SK-N-SH (cell line): ENCODE results near the gene IFNAR1. TPM values are rescaled to one million over a fixed set of nuclear protein-coding genes. Genes with fewer than 3 reads are reported as not detected.

Experiments
- CTCF ChIA-PET: fragments of 300-600, 350-600 bp; formaldehyde crosslinking; extraction: SDS; loops from one replicate; lab custom pipeline; 2021; lab: Yijun Ruan, JAX
- POLR2A ChIA-PET: fragments of 350-600 bp; sonication (Branson Sonifier 250); formaldehyde crosslinking; extraction: SDS; loops from one replicate; lab custom pipeline; 2020; ENCODE audit warnings: antibody characterized with exemption, inconsistent platforms; lab: Yijun Ruan, JAX
- DNase-seq: peaks from one replicate; pipeline ENCODE4 v3.0.0; 2012
- H2AFZ ChIP-seq: fragments of 200-600 bp; sonication (generic); 2 replicates; pipeline ENCODE4 v1.8.1; 2016; ENCODE audit warnings: antibody characterized with exemption, mild to moderate bottlenecking, low read depth
- H3F3A ChIP-seq: fragments of 200-600 bp; sonication (generic); replicated peaks from 2 replicates; pipeline ENCODE3; 2016; ENCODE audit warnings: antibody characterized with exemption, mild to moderate bottlenecking; ENCODE audit not compliant: insufficient read depth
- H3K27ac ChIP-seq, 2 experiments: fragments of 200-500 bp in 1 of 2; fragments of 200-600 bp in 1 of 2; sonication (Bioruptor generic) in 1 of 2; sonication (generic), shearing (Covaris generic) in 1 of 2; 2 replicates each; pipeline versions ENCODE4 v1.5.1 to v1.6.1; 2014 to 2016; ENCODE audit warnings: low read depth in 2 of 2, inconsistent platforms in 1 of 2, low read length in 1 of 2, mild to moderate bottlenecking in 1 of 2, mixed read lengths in 1 of 2
- H3K27me3 ChIP-seq: fragments of 200-600 bp; sonication (generic), shearing (Covaris generic); 2 replicates; pipeline ENCODE4 v1.6.1; 2016; ENCODE audit warnings: mixed run types; ENCODE audit not compliant: insufficient read depth
- H3K36me3 ChIP-seq, 2 experiments: fragments of 200-500 bp in 1 of 2; fragments of 200-600 bp in 1 of 2; sonication (Bioruptor generic) in 1 of 2; sonication (generic) in 1 of 2; replicated peaks in 1 of 2; 2 replicates each; pipeline versions ENCODE3 to v1.5.1; 2014 to 2016; ENCODE audit warnings: low read length in 1 of 2, mild to moderate bottlenecking in 1 of 2; ENCODE audit not compliant: insufficient read depth in 2 of 2, control insufficient read depth in 1 of 2
- H3K4me1 ChIP-seq, 2 experiments: fragments of 200-500 bp in 1 of 2; fragments of 200-600 bp in 1 of 2; sonication (Bioruptor generic) in 1 of 2; sonication (generic), shearing (Covaris generic) in 1 of 2; 2 replicates each; pipeline versions ENCODE4 v1.5.1 to v1.6.1; 2014 to 2016; ENCODE audit warnings: low read depth in 1 of 2, low read length in 1 of 2, mixed run types in 1 of 2; ENCODE audit not compliant: insufficient read depth in 2 of 2, control insufficient read depth in 1 of 2
- H3K4me2 ChIP-seq: fragments of 200-600 bp; sonication (generic), shearing (Covaris generic); 2 replicates; pipeline ENCODE4 v1.6.1; 2017; ENCODE audit warnings: mixed run types
- H3K4me3 ChIP-seq, 2 experiments: fragments of 200-500 bp in 1 of 2; fragments of 200-600 bp in 1 of 2; sonication (Bioruptor generic) in 1 of 2; sonication (generic), shearing (Covaris generic) in 1 of 2; 2 replicates each; pipeline versions ENCODE4 v1.5.1 to v1.8.1; 2014 to 2016; ENCODE audit warnings: low read depth in 2 of 2, inconsistent platforms in 1 of 2, low read length in 1 of 2, mild to moderate bottlenecking in 1 of 2, mixed read lengths in 1 of 2, moderate library complexity in 1 of 2
- H3K79me2 ChIP-seq: fragments of 200-600 bp; sonication (generic); 2 replicates; pipeline ENCODE4 v1.8.1; 2017; ENCODE audit warnings: mild to moderate bottlenecking; ENCODE audit not compliant: insufficient read depth
- H3K9ac ChIP-seq: fragments of 200-600 bp; sonication (generic); 2 replicates; pipeline ENCODE4 v1.6.1; 2017; ENCODE audit warnings: mixed run types
- H3K9me2 ChIP-seq: fragments of 200-600 bp; sonication (generic); 2 replicates; pipeline ENCODE4 v1.6.1; 2017; ENCODE audit warnings: mixed run types
- H3K9me3 ChIP-seq: fragments of 200-600 bp; sonication (generic); 2 replicates; pipeline ENCODE4 v1.6.1; 2017; ENCODE audit warnings: mixed run types, mild to moderate bottlenecking, moderate library complexity
- H4K20me1 ChIP-seq: fragments of 200-600 bp; sonication (generic); 2 replicates; pipeline ENCODE4 v1.6.1; 2017; ENCODE audit warnings: mild to moderate bottlenecking, mixed run types; ENCODE audit not compliant: insufficient read depth
- CHD2 ChIP-seq: fragments of 150-350 bp; IDR thresholded peaks from 2 replicates; pipeline ENCODE4 v1.6.1; 2018; ENCODE audit warnings: low read length; ENCODE audit not compliant: partially characterized antibody
- CTCF ChIP-seq: fragments of 200-600 bp; sonication (generic); IDR thresholded peaks from 2 replicates; pipeline ENCODE4 v1.6.1; 2017; ENCODE audit warnings: antibody characterized with exemption, mild to moderate bottlenecking, moderate library complexity
- EZH2phosphoT487 ChIP-seq: fragments of 200-600 bp; sonication (generic); IDR thresholded peaks from 2 replicates; pipeline ENCODE4 v1.6.1; 2017; ENCODE audit warnings: low read depth, mixed run types, mild to moderate bottlenecking, antibody characterized with exemption, moderate library complexity, borderline replicate concordance
- MXI1 ChIP-seq: IDR thresholded peaks from 2 replicates; pipeline ENCODE4 v1.6.1; 2012; ENCODE audit warnings: mild to moderate bottlenecking, low read depth, low read length, improper control_type of control experiment
- NFIC ChIP-seq: IDR thresholded peaks from 2 replicates; pipeline ENCODE4 v1.4.0; 2012; ENCODE audit warnings: borderline replicate concordance
- NRF1 ChIP-seq: IDR thresholded peaks from 2 replicates; pipeline ENCODE4 v1.6.1; 2012; ENCODE audit warnings: low read depth, mild to moderate bottlenecking, low read length
- RAD21 ChIP-seq: IDR thresholded peaks from 2 replicates; pipeline ENCODE4 v1.6.1; 2012; ENCODE audit warnings: mild to moderate bottlenecking, low read length
- RCOR1 ChIP-seq: fragments of 150-350 bp; IDR thresholded peaks from 2 replicates; pipeline ENCODE4 v1.6.1; 2017; ENCODE audit warnings: antibody characterized with exemption, low read length
- SIN3A ChIP-seq: IDR thresholded peaks from 2 replicates; pipeline ENCODE4 v1.6.1; 2012; ENCODE audit warnings: low read depth, mild to moderate bottlenecking, low read length, moderate library complexity, borderline replicate concordance
- SMC3 ChIP-seq: IDR thresholded peaks from 2 replicates; pipeline ENCODE4 v1.6.1; 2012; ENCODE audit warnings: low read depth, low read length, improper control_type of control experiment
- TAF1 ChIP-seq: IDR thresholded peaks from 2 replicates; pipeline ENCODE4 v1.6.1; 2012; ENCODE audit warnings: low read depth, mild to moderate bottlenecking, low read length, moderate library complexity, borderline replicate concordance
- TCF12 ChIP-seq: IDR thresholded peaks from 2 replicates; pipeline ENCODE4 v1.4.0; 2012
- YY1 ChIP-seq: IDR thresholded peaks from 2 replicates; pipeline ENCODE4 v1.4.0; 2012; ENCODE audit warnings: low read depth, mild to moderate bottlenecking
- ZBTB33 ChIP-seq: IDR thresholded peaks from 2 replicates; pipeline ENCODE4 v1.4.0; 2012; ENCODE audit warnings: low read depth, borderline replicate concordance
- whole genome bisulfite sequencing: methylation state at CpG from one replicate; pipeline ENCODE4 v1.1.6; 2017; ENCODE audit warnings: low lambda C conversion rate; 5-methylcytosine and 5-hydroxymethylcytosine counted together
- polyA plus RNA-seq, 3 experiments: library from polyadenylated mRNA; depleted of rRNA; stranded (reverse); fragments of >200 nt; gene quantifications; 2 replicates each; pipeline ENCODE4 v1.2.3, GENCODE V29; 2012

IFNAR1 gene
- polyA plus RNA-seq, 1 of the 3 experiments (the other 2 are of a cell fraction) = 12.2 TPM

DNA sequence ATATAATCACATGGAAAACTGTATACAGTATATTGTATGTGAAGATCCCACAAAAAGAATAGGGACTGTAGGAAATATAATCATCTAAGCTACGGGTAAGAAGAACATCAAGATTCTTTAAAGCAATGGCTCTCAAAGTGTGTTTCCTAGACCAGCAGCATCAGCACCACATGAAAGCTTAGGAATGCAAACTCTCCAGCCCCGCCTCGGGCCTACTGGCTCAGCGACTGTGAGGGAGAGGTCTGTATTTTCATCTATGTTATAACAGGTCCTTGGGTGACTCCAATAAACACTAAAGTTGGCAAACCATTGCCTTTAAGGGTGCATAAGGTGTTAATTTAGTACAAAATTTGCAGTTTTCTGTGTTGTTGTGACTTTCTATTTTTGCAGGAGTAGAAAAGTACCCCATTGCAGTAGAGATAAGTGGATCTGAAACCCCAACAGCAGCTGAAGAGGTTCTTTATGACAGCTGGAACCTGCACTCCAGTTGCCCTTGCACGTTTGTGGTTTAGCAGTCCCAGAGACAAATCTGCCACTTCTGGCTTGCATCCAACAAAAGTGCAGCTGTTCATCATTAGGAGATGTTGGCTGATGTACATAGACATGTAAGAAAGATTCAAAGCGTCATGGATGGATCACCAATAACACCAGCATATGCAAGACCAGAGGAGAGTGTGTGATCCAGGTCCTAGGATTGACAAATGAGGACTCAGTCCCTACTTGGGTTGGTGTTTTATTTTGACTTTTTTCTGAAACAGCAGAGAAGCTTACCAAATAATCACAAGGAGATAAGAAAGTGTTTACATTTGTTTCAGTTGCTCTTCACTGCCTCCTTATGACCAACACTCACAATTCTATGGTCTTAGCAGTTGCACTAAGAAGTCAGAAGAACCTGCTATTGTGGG is 15.9 kb upstream of the IFNAR1 start (continued):
- no peak for TF ChIP-seq YY1
- no peak for TF ChIP-seq ZBTB33
- TF ChIP-seq SIN3A = no peak
- 0 out of 2 replicates have a peak, but pooled peaks have one; percentile 44 for TF ChIP-seq TCF12
- TF ChIP-seq NRF1 = no peak
- TF ChIP-seq EZH2phosphoT487 = no peak
- no peak for TF ChIP-seq CTCF
- peak; percentile 36 for TF ChIP-seq CHD2
- no peak for TF ChIP-seq NFIC
- TF ChIP-seq SMC3 = no peak
- peak; percentile 63; the same call in 1 of the 2 replicates for TF ChIP-seq RCOR1
- no peak for TF ChIP-seq TAF1

GRCh38 chr21:33309778-33310177 is 15.0 kb upstream of the IFNAR1 start:
- H3F3A ChIP-seq = no peaks in the 10 kb centered on the region
- H3K27me3 ChIP-seq = no peaks in the 10 kb centered on the region
- no peaks in the 10 kb centered on the region for H3K79me2 ChIP-seq
- H4K20me1 ChIP-seq = no peaks in the 10 kb centered on the region
- no peaks in the 10 kb centered on the region for H3K9me2 ChIP-seq
- peaks cover 0 to 7% of the 10 kb centered on the region in 2 experiments; a peak in 2 of 4 replicates for H3K4me1 ChIP-seq
- ChIA-PET POLR2A (interaction anchor here (1.2 kb wide), 1 partner anchor 15 kb away, joined by 5 read pairs; the partner anchor contains the start of gene IFNAR1), CTCF (interaction anchor here (1.0 to 1.7 kb wide), 3 partner anchors 10 to 110 kb away, joined by 4 to 5 read pairs (median 4); partner anchors contain the start of gene IFNAR2)
- DNase-seq = no peak
- TF ChIP-seq RAD21 (no peak), MXI1 (no peak)
- no peak overlapping the region for H2AFZ ChIP-seq
- H3K36me3 ChIP-seq = no peaks in the 10 kb centered on the region
- H3K4me2 ChIP-seq = no peak overlapping the region
- 0% methylated on average over 1 of the region's 1 CpG for WGBS
- H3K27ac ChIP-seq = no peak overlapping the region
- no peak overlapping the region for H3K4me3 ChIP-seq
- peaks cover 7% of the 10 kb centered on the region; the same call in 1 of the 2 replicates for H3K9me3 ChIP-seq
- no peak overlapping the region for H3K9ac ChIP-seq
